Esophagus muscularis mucosa (tissue), 3 donors: ENCODE measurements around the gene MAX.

Experiments
- POLR2A ChIP-seq: fragments of 450-650 bp; IDR thresholded peaks from one replicate; pipeline ENCODE4 v1.6.1; 2017; ENCODE audit warnings: antibody characterized with exemption, moderate library complexity, mild to moderate bottlenecking, low read depth
- POLR2AphosphoS5 ChIP-seq, 2 donors: sonication (generic); formaldehyde crosslinking; IDR thresholded peaks; one replicate each; pipeline ENCODE4 v1.6.1; 2017; ENCODE audit warnings: antibody characterized with exemption in 2 of 2
- TF ChIP-seq, protein P1 (sequence below), 3 experiments: fragments of 200-600 bp in 2 of 3; fragments of 450-650 bp in 1 of 3; sonication (generic) in 2 of 3; IDR thresholded peaks; one replicate each; pipeline ENCODE4 v1.5.1; 2017 to 2019; ENCODE audit warnings: antibody characterized with exemption in 3 of 3, mild to moderate bottlenecking in 2 of 3, moderate library complexity in 1 of 3

DNA sequence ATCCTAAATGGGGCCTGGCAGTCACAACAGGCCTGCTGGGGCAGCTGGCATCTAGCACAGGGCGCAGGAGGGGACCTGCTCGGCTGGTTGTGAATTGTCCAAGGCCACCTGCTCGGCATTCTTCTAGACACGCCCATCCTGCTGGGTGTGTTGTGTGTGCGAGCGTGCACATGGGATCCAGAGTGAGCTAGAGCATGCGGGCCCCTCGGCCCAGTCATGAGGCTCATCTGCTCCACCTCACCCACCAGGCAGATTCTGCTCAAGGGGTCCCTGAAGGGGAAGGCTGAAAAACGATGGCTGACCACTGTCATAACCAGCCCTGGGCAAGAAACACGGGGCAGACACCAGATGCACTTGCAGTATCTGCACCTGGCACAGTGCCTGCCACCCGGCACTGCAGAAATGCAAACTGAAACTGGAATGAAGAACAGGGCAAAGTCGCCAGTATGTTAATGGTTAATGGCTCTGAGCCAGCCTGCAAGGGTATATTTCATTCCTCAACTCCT is 31.8 kb downstream of the MAX start:
- TF ChIP-seq, protein P1, sequence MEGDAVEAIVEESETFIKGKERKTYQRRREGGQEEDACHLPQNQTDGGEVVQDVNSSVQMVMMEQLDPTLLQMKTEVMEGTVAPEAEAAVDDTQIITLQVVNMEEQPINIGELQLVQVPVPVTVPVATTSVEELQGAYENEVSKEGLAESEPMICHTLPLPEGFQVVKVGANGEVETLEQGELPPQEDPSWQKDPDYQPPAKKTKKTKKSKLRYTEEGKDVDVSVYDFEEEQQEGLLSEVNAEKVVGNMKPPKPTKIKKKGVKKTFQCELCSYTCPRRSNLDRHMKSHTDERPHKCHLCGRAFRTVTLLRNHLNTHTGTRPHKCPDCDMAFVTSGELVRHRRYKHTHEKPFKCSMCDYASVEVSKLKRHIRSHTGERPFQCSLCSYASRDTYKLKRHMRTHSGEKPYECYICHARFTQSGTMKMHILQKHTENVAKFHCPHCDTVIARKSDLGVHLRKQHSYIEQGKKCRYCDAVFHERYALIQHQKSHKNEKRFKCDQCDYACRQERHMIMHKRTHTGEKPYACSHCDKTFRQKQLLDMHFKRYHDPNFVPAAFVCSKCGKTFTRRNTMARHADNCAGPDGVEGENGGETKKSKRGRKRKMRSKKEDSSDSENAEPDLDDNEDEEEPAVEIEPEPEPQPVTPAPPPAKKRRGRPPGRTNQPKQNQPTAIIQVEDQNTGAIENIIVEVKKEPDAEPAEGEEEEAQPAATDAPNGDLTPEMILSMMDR (IDR thresholded peaks at IDR 0.05), result no peak
- TF ChIP-seq POLR2A, result no peak
- no peak for TF ChIP-seq POLR2AphosphoS5 (IDR thresholded peaks at IDR 0.05)
